H9 (cell line): ENCODE data around the gene NHS. TPM values are rescaled to one million over a fixed set of nuclear protein-coding genes. Genes with fewer than 3 reads are reported as not detected.

ENCODE experiments used
- DNase-seq: peaks from one replicate; pipeline ENCODE4 v3.0.0-alpha.2; 2017
- H2AFZ ChIP-seq: one replicate; pipeline ENCODE4 v1.6.1; 2013; ENCODE audit warnings: mild to moderate bottlenecking, low read length, control low read depth, moderate library complexity
- H2AK5ac ChIP-seq: 2 replicates; pipeline ENCODE4 v1.6.1; 2013; ENCODE audit warnings: low read length, control low read depth, mixed read lengths; ENCODE audit not compliant: insufficient read length
- H2BK120ac ChIP-seq: one replicate; pipeline ENCODE4 v1.6.1; 2013; ENCODE audit warnings: low read depth, mild to moderate bottlenecking, low read length, control low read depth, inconsistent platforms; ENCODE audit not compliant: poor library complexity, severe bottlenecking
- H2BK12ac ChIP-seq: 2 replicates; pipeline ENCODE4 v1.6.1; 2013; ENCODE audit warnings: low read length, control low read depth, mixed read lengths, low read depth; ENCODE audit not compliant: insufficient read length
- H2BK15ac ChIP-seq: 2 replicates; pipeline ENCODE4 v1.6.1; 2013; ENCODE audit warnings: low read depth, low read length, control low read depth
- H2BK20ac ChIP-seq: one replicate; pipeline ENCODE4 v1.6.1; 2013; ENCODE audit warnings: low read depth, mild to moderate bottlenecking, low read length, control low read depth, inconsistent platforms; ENCODE audit not compliant: poor library complexity, severe bottlenecking
- H2BK5ac ChIP-seq: 2 replicates; pipeline ENCODE4 v1.6.1; 2013; ENCODE audit warnings: low read length, control low read depth, mixed read lengths; ENCODE audit not compliant: insufficient read length
- H3K14ac ChIP-seq: 2 replicates; pipeline ENCODE4 v1.6.1; 2013; ENCODE audit warnings: low read length, control low read depth; ENCODE audit not compliant: insufficient read depth
- H3K18ac ChIP-seq: 2 replicates; pipeline ENCODE4 v1.6.1; 2013; ENCODE audit warnings: low read depth, mild to moderate bottlenecking, mixed read lengths, low read length, control low read depth; ENCODE audit not compliant: insufficient read length
- H3K23ac ChIP-seq: 2 replicates; pipeline ENCODE4 v1.6.1; 2013; ENCODE audit warnings: low read length, control low read depth, mixed read lengths, low read depth; ENCODE audit not compliant: insufficient read length
- H3K23me2 ChIP-seq: 2 replicates; pipeline ENCODE4 v1.6.1; 2013; ENCODE audit warnings: low read depth, mild to moderate bottlenecking, mixed read lengths, low read length, control low read depth; ENCODE audit not compliant: insufficient read length, poor library complexity, severe bottlenecking
- H3K27ac ChIP-seq: 2 replicates; pipeline ENCODE4 v1.5.1; 2013; ENCODE audit warnings: low read length, control low read depth, mixed read lengths, low read depth; ENCODE audit not compliant: insufficient read length
- H3K27me3 ChIP-seq: 2 replicates; pipeline ENCODE4 v1.6.1; 2013; ENCODE audit warnings: low read length, control low read depth, inconsistent platforms; ENCODE audit not compliant: insufficient read depth
- H3K4ac ChIP-seq: 2 replicates; pipeline ENCODE4 v1.6.1; 2013; ENCODE audit warnings: low read depth, mild to moderate bottlenecking, control low read depth, inconsistent platforms, low read length, moderate library complexity
- H3K4me1 ChIP-seq: 2 replicates; pipeline ENCODE4 v1.6.1; 2013; ENCODE audit warnings: low read length, control low read depth, inconsistent platforms; ENCODE audit not compliant: insufficient read depth
- H3K4me2 ChIP-seq: 2 replicates; pipeline ENCODE4 v1.6.1; 2013; ENCODE audit warnings: low read length, control low read depth, mixed read lengths; ENCODE audit not compliant: insufficient read length, insufficient read depth
- H3K56ac ChIP-seq: 2 replicates; pipeline ENCODE4 v1.6.1; 2013; ENCODE audit warnings: low read depth, mild to moderate bottlenecking, mixed read lengths, low read length, control low read depth; ENCODE audit not compliant: insufficient read length
- H3K79me1 ChIP-seq: 2 replicates; pipeline ENCODE4 v1.6.1; 2013; ENCODE audit warnings: low read depth, mild to moderate bottlenecking, moderate library complexity, low read length, control low read depth, inconsistent platforms; ENCODE audit not compliant: insufficient read depth, poor library complexity, severe bottlenecking
- H3K79me2 ChIP-seq: 2 replicates; pipeline ENCODE4 v1.6.1; 2013; ENCODE audit warnings: low read length, control low read depth, inconsistent platforms; ENCODE audit not compliant: insufficient read depth
- H3K9ac ChIP-seq: 2 replicates; pipeline ENCODE4 v1.6.1; 2013; ENCODE audit warnings: low read length, control low read depth, mixed read lengths; ENCODE audit not compliant: insufficient read length; ENCODE audit errors: extremely low read depth
- H3K9me3 ChIP-seq: one replicate; pipeline ENCODE4 v1.6.1; 2013; ENCODE audit warnings: low read depth, low read length, inconsistent platforms; ENCODE audit not compliant: control insufficient read depth
- H3T11ph ChIP-seq: one replicate; pipeline ENCODE4 v1.6.1; 2013; ENCODE audit warnings: mild to moderate bottlenecking, low read length, control low read depth, inconsistent platforms
- H4K20me1 ChIP-seq: one replicate; pipeline ENCODE4 v1.6.1; 2013; ENCODE audit not compliant: control insufficient read depth, insufficient read length, insufficient read depth
- H4K5ac ChIP-seq: 2 replicates; pipeline ENCODE4 v1.6.1; 2013; ENCODE audit warnings: low read depth, mild to moderate bottlenecking, mixed read lengths, low read length, control low read depth; ENCODE audit not compliant: insufficient read length
- H4K8ac ChIP-seq: replicated peaks from 2 replicates; pipeline ENCODE4 v1.6.1; 2013; ENCODE audit warnings: low read length, control low read depth, mixed read lengths, low read depth; ENCODE audit not compliant: insufficient read length
- H4K91ac ChIP-seq: 2 replicates; pipeline ENCODE4 v1.6.1; 2013; ENCODE audit warnings: low read depth, mild to moderate bottlenecking, moderate library complexity, mixed read lengths, low read length, control low read depth; ENCODE audit not compliant: insufficient read length
- H3K27ac Mint-ChIP-seq, 3 experiments: 2 replicates in 2 of 3; 3 replicates in 1 of 3; pipeline ENCODE4 v1.8.0; 2020 to 2021; ENCODE audit warnings: mixed read lengths in 3 of 3, mild to moderate bottlenecking in 1 of 3, moderate library complexity in 1 of 3
- H3K27me3 Mint-ChIP-seq: 2 replicates; pipeline ENCODE4 v1.8.0; 2021; ENCODE audit warnings: low read depth, mild to moderate bottlenecking, moderate library complexity, mixed read lengths
- H3K36me3 Mint-ChIP-seq, 3 experiments: 2 replicates in 2 of 3; 3 replicates in 1 of 3; pipeline ENCODE4 v1.8.0; 2020 to 2021; ENCODE audit warnings: low read depth in 3 of 3, mixed read lengths in 3 of 3; ENCODE audit not compliant: insufficient read depth in 1 of 3
- H3K4me1 Mint-ChIP-seq, 2 experiments: 2 replicates each; pipeline ENCODE4 v1.8.0; 2020; ENCODE audit warnings: mixed read lengths in 2 of 2
- H3K4me3 Mint-ChIP-seq, 2 experiments: 2 replicates in 1 of 2; 3 replicates in 1 of 2; pipeline ENCODE4 v1.8.0; 2020 to 2021; ENCODE audit warnings: mild to moderate bottlenecking in 2 of 2, mixed read lengths in 2 of 2, moderate library complexity in 1 of 2
- H3K9me3 Mint-ChIP-seq, 2 experiments: 2 replicates in 1 of 2; 3 replicates in 1 of 2; pipeline ENCODE4 v1.8.0; 2020; ENCODE audit warnings: mild to moderate bottlenecking in 2 of 2, mixed read lengths in 2 of 2, moderate library complexity in 1 of 2
- WGBS: extraction: QIAGEN DNeasy Blood & Tissue Kit; methylation state at CpG from one replicate; pipeline ENCODE4 v1.1.7; 2013; ENCODE audit warnings: missing lambda C conversion rate, low lambda C conversion rate, mixed read lengths; ENCODE audit not compliant: insufficient read length; ENCODE audit errors: extremely low coverage; 5-methylcytosine and 5-hydroxymethylcytosine counted together
- total RNA-seq: library from RNA; stranded (reverse); gene quantifications from 2 replicates; pipeline ENCODE4 v1.2.1, GENCODE V29; 2021
- TF ChIP-seq, protein P1 (sequence below): fragments of 200-600 bp; sonication (generic); conservative IDR thresholded peaks from 3 replicates; pipeline ENCODE4 v1.8.0; 2021; ENCODE audit warnings: antibody characterized with exemption, mild to moderate bottlenecking

Gene NHS
- total RNA-seq, 1 experiment from 2014 or later = 8.7 TPM

DNA sequence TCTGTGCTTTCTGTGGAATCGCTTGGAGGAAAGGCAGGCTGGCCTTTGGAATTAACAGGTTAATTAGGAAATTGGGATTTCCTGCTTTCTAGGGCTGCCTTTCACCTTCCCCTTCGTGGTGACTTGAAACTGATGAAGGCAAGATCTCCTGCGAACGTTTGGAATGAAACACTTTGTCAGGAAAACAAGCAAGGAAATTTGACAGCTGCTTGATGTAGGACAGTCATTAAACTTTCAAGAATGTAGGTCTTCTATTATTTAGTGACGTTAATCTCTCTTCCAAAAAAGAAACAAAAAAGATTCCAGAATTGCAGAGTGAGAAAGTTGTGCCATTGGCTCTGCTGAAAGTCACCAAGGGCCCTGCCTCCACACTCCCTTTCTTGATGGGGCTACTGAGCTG, 206.6 kb downstream of the NHS start:
- no peak overlapping the region for H4K91ac ChIP-seq
- no peaks in the 10 kb centered on the region for H3K23me2 ChIP-seq
- no peak overlapping the region for H4K8ac ChIP-seq
- no peak overlapping the region for H3K56ac ChIP-seq
- H2BK12ac ChIP-seq = no peak overlapping the region
- H3K9ac ChIP-seq = no peak overlapping the region
- no peak overlapping the region for H2AK5ac ChIP-seq
- no peaks in the 10 kb centered on the region; the same call in 1 of the 2 replicates for H3K4me1 ChIP-seq
- H4K5ac ChIP-seq = no peak overlapping the region
- no peaks in the 10 kb centered on the region for H3K27me3 ChIP-seq
- no peak overlapping the region for H3K27ac Mint-ChIP-seq
- no peak overlapping the region for H3K14ac ChIP-seq
- no peak overlapping the region for H3K4me2 ChIP-seq
- H3K4me1 Mint-ChIP-seq = peaks cover 22 to 27% of the 10 kb centered on the region in 2 experiments
- no peak overlapping the region for H3K4ac ChIP-seq
- no peaks in the 10 kb centered on the region for H3K27me3 Mint-ChIP-seq
- H3K27ac ChIP-seq = no peak overlapping the region
- DNase-seq = no peak
- no peak overlapping the region for H3K18ac ChIP-seq
- H3K4me3 Mint-ChIP-seq = no peak overlapping the region
- no peak overlapping the region for H2BK15ac ChIP-seq
- H3K79me2 ChIP-seq = no peaks in the 10 kb centered on the region
- H3K23ac ChIP-seq = no peak overlapping the region
- H3K36me3 Mint-ChIP-seq = no peaks in the 10 kb centered on the region
- H3K9me3 ChIP-seq = no peaks in the 10 kb centered on the region
- no peak overlapping the region for H2BK20ac ChIP-seq
- no peak overlapping the region for H3T11ph ChIP-seq
- H2AFZ ChIP-seq = no peak overlapping the region
- H2BK120ac ChIP-seq = no peak overlapping the region
- H2BK5ac ChIP-seq = no peak overlapping the region
- H3K9me3 Mint-ChIP-seq = no peaks in the 10 kb centered on the region
- TF ChIP-seq, protein P1, sequence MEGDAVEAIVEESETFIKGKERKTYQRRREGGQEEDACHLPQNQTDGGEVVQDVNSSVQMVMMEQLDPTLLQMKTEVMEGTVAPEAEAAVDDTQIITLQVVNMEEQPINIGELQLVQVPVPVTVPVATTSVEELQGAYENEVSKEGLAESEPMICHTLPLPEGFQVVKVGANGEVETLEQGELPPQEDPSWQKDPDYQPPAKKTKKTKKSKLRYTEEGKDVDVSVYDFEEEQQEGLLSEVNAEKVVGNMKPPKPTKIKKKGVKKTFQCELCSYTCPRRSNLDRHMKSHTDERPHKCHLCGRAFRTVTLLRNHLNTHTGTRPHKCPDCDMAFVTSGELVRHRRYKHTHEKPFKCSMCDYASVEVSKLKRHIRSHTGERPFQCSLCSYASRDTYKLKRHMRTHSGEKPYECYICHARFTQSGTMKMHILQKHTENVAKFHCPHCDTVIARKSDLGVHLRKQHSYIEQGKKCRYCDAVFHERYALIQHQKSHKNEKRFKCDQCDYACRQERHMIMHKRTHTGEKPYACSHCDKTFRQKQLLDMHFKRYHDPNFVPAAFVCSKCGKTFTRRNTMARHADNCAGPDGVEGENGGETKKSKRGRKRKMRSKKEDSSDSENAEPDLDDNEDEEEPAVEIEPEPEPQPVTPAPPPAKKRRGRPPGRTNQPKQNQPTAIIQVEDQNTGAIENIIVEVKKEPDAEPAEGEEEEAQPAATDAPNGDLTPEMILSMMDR = no peak
- WGBS = no CpG with 5 or more reads among the region's 5 CpGs
- H3K79me1 ChIP-seq = no peaks in the 10 kb centered on the region
- no peaks in the 10 kb centered on the region for H4K20me1 ChIP-seq
